Endothelial cell of umbilical vein (primary cell): Measurements from ENCODE around the gene ETV6. TPM values are rescaled to one million over a fixed set of nuclear protein-coding genes. Genes with fewer than 3 reads are reported as not detected.

Experiments used
- BruUV-seq: library from RNA; stranded (reverse); fragments of 400-500 nt; replicated peaks from 2 replicates; lab custom pipeline; 2021; lab: Mats Ljungman, UMichigan
- CTCF ChIA-PET: fragments of 300-600, 350-600 bp; sonication (Branson Sonifier 250); formaldehyde crosslinking; loops from one replicate; lab custom pipeline; 2021; ENCODE audit warnings: antibody characterized with exemption, inconsistent platforms; lab: Charles Lee
- POLR2A ChIA-PET: fragments of 300-600, 350-600 bp; sonication (Branson Sonifier 250); formaldehyde crosslinking; loops from one replicate; lab custom pipeline; 2021; ENCODE audit warnings: antibody characterized with exemption, inconsistent platforms; lab: Charles Lee
- DNase-seq: peaks from one replicate; pipeline ENCODE4 v3.0.0-alpha.2; 2011; ENCODE audit warnings: low read depth, low spot score
- FAIRE-seq: peaks from 2 replicates; lab custom pipeline; 2011; peaks lifted over from hg19 to GRCh38; lab: Jason Lieb, UNC
- H2AFZ ChIP-seq: 2 replicates; pipeline ENCODE4 v1.6.0; 2012; ENCODE audit warnings: low read depth, low read length, control low read depth, inconsistent platforms
- H3K27ac ChIP-seq: 2 replicates; pipeline ENCODE4 v1.5.1; 2011; ENCODE audit warnings: low read depth, mild to moderate bottlenecking, control low read depth, low read length, moderate library complexity; ENCODE audit not compliant: insufficient read depth
- H3K27me3 ChIP-seq, 2 experiments: 2 replicates each; pipeline versions ENCODE4 v1.6.0 to v1.6.1; 2011; ENCODE audit warnings: low read length in 2 of 2, mixed read lengths in 1 of 2; ENCODE audit not compliant: control insufficient read depth in 2 of 2, insufficient read depth in 2 of 2
- H3K36me3 ChIP-seq, 2 experiments: 2 replicates in 1 of 2; 3 replicates in 1 of 2; pipeline ENCODE4 v1.5.1; 2011; ENCODE audit warnings: low read length in 2 of 2, mild to moderate bottlenecking in 1 of 2, moderate library complexity in 1 of 2; ENCODE audit not compliant: control insufficient read depth in 2 of 2, insufficient read depth in 2 of 2; ENCODE audit errors: extremely low read depth in 1 of 2
- H3K4me1 ChIP-seq: 3 replicates; pipeline ENCODE4 v1.5.1; 2011; ENCODE audit warnings: mild to moderate bottlenecking, low read length; ENCODE audit not compliant: control insufficient read depth, insufficient read depth; ENCODE audit errors: extremely low read depth
- H3K4me2 ChIP-seq: 2 replicates; pipeline ENCODE4 v1.6.1; 2011; ENCODE audit warnings: low read length, control low read depth, mixed read lengths; ENCODE audit not compliant: insufficient read depth
- H3K4me3 ChIP-seq, 3 experiments: fragments of 200-600 bp in 1 of 3; sonication (generic), shearing (Covaris generic) in 1 of 3; replicated peaks in 1 of 3; 2 replicates each; pipeline ENCODE4 v1.5.1; 2011 to 2016; ENCODE audit warnings: control low read depth in 3 of 3, low read length in 3 of 3, mild to moderate bottlenecking in 2 of 3, inconsistent platforms in 1 of 3, low read depth in 1 of 3, moderate library complexity in 1 of 3; ENCODE audit not compliant: insufficient read depth in 1 of 3
- H3K79me2 ChIP-seq: 2 replicates; pipeline ENCODE4 v1.6.0; 2012; ENCODE audit warnings: low read length, inconsistent platforms; ENCODE audit not compliant: control insufficient read depth, insufficient read depth
- H3K9ac ChIP-seq: replicated peaks from 2 replicates; pipeline ENCODE3; 2011; ENCODE audit warnings: low read length, control low read depth; ENCODE audit not compliant: insufficient read depth; ENCODE audit errors: extremely low read depth
- H3K9me1 ChIP-seq: replicated peaks from 3 replicates; pipeline ENCODE4 v1.6.0; 2011; ENCODE audit warnings: mild to moderate bottlenecking, low read length; ENCODE audit not compliant: control insufficient read depth, insufficient read depth; ENCODE audit errors: extremely low read depth
- H3K9me3 ChIP-seq: replicated peaks from 2 replicates; pipeline ENCODE4 v1.5.1; 2012; ENCODE audit warnings: low read length, inconsistent platforms; ENCODE audit not compliant: control insufficient read depth, insufficient read depth
- H4K20me1 ChIP-seq: replicated peaks from 2 replicates; pipeline ENCODE3; 2011; ENCODE audit warnings: mild to moderate bottlenecking, low read length; ENCODE audit not compliant: control insufficient read depth, insufficient read depth; ENCODE audit errors: extremely low read depth
- CTCF ChIP-seq, 2 donors: IDR thresholded peaks; 1 replicate in 1 of 2; 2 replicates in 1 of 2; pipeline ENCODE4 v1.5.1; 2011; ENCODE audit warnings: low read length in 2 of 2, mild to moderate bottlenecking in 2 of 2, moderate library complexity in 2 of 2, control low read depth in 1 of 2, inconsistent platforms in 1 of 2, low read depth in 1 of 2; ENCODE audit not compliant: insufficient read depth in 1 of 2; ENCODE audit errors: extremely low read depth in 1 of 2
- EZH2 ChIP-seq: IDR thresholded peaks from 2 replicates; pipeline ENCODE4 v1.6.1; 2012; ENCODE audit warnings: borderline replicate concordance, low read depth, mild to moderate bottlenecking, moderate library complexity, low read length, inconsistent platforms; ENCODE audit not compliant: severe bottlenecking
- FOS ChIP-seq: IDR thresholded peaks from 2 replicates; pipeline ENCODE4 v1.6.1; 2011; ENCODE audit warnings: mild to moderate bottlenecking, low read length, moderate library complexity, borderline replicate concordance; ENCODE audit not compliant: insufficient read depth
- GATA2 ChIP-seq: IDR thresholded peaks from 2 replicates; pipeline ENCODE4 v1.7.0; 2011; ENCODE audit warnings: low read depth, mild to moderate bottlenecking, moderate library complexity, mixed read lengths, low read length; ENCODE audit not compliant: insufficient read length, insufficient read depth
- JUN ChIP-seq: IDR thresholded peaks from 2 replicates; pipeline ENCODE4 v1.6.1; 2011; ENCODE audit warnings: borderline replicate concordance, low read depth; ENCODE audit not compliant: insufficient read length, insufficient read depth
- MAX ChIP-seq: IDR thresholded peaks from 2 replicates; pipeline ENCODE4 v1.6.1; 2011; ENCODE audit not compliant: insufficient read depth, insufficient read length
- MYC ChIP-seq: IDR thresholded peaks from one replicate; pipeline ENCODE4 v1.6.1; 2011; ENCODE audit warnings: mild to moderate bottlenecking, low read depth, low read length
- POLR2A ChIP-seq: IDR thresholded peaks from 2 replicates; pipeline ENCODE4 v1.6.1; 2012; ENCODE audit warnings: low read depth, mild to moderate bottlenecking, control low read depth, low read length
- POLR2AphosphoS5 ChIP-seq: IDR thresholded peaks from 2 replicates; pipeline ENCODE4 v1.6.1; 2012; ENCODE audit warnings: low read depth, mild to moderate bottlenecking, control low read depth, low read length, moderate library complexity; ENCODE audit not compliant: insufficient read depth
- dilution Hi-C: fragments of 300-500 bp; cut with MboI; formaldehyde crosslinking; loops from one replicate; pipeline ENCODE4 v1.15.0; 2019; ENCODE audit warnings: low sequenced_read_pairs; ENCODE audit not compliant: extremely low pct_ligation_motif_present
- intact Hi-C: fragments of 100-400 bp; cut with micrococcal nuclease; formaldehyde crosslinking; loops from one replicate; pipeline ENCODE4 v1.10.0; 2022
- polyA plus RNA-seq, 4 experiments: library from polyadenylated mRNA; depleted of rRNA in 3 of 4; stranded (reverse) in 3 of 4; unstranded in 1 of 4; fragments of >200 nt; gene quantifications; 2 replicates each; pipeline versions ENCODE4 v1.2.1 to v1.2.3, GENCODE V29; 2011 to 2012; ENCODE audit warnings: missing spikeins in 1 of 4
- total RNA-seq: library from RNA; stranded (reverse); gene quantifications from 2 replicates; pipeline ENCODE4 v1.2.3, GENCODE V29; 2021

The ETV6 gene
- total and polyA plus RNA-seq, 2 donors (not counting 3 experiments of a cell fraction or from before 2014, with no cell fraction given): 15.9 to 57.1 TPM

- no peaks in the 10 kb centered on the region for H4K20me1 ChIP-seq
- no peak overlapping the region for H3K27ac ChIP-seq
- H3K4me3 ChIP-seq: no peak overlapping the region
- peaks cover 0 to 3% of the 10 kb centered on the region in 2 experiments for H3K36me3 ChIP-seq
- no peak for DNase-seq
- H3K9ac ChIP-seq: no peak overlapping the region
- dilution Hi-C loops: no loop called here
- peaks cover 51% of the 10 kb centered on the region for H3K79me2 ChIP-seq
- intact Hi-C loops: loop anchor here (5.0 kb wide), 1 partner anchor 134 kb away; no protein-coding TSS in a partner anchor
- ChIA-PET POLR2A (interaction anchor here (0.5 kb wide), 1 partner anchor 30 kb away, joined by 9 read pairs; no protein-coding TSS in a partner anchor), CTCF (interaction anchor here (0.7 to 1.4 kb wide), 6 partner anchors 15 to 168 kb away, joined by 3 to 5 read pairs (median 3); no protein-coding TSS in a partner anchor)
- H2AFZ ChIP-seq: no peak overlapping the region
- FAIRE-seq: no peak
- no peak overlapping the region for H3K4me2 ChIP-seq
- no peaks in the 10 kb centered on the region for H3K27me3 ChIP-seq
- no peaks in the 10 kb centered on the region for H3K9me1 ChIP-seq
- no peaks in the 10 kb centered on the region for H3K9me3 ChIP-seq
- TF ChIP-seq CTCF (IDR thresholded peaks at IDR 0.05; ENCODE audit: extremely low read depth in 1 of 2, insufficient read depth in 1 of 2, low read depth in 1 of 2, low read length in 2 of 2) (no peak), JUN (no peak), GATA2 (no peak), FOS (no peak), POLR2A (no peak), EZH2 (no peak), MYC (no peak), POLR2AphosphoS5 (no peak), MAX (no peak)
- no TSS peak for BruUV-seq
- H3K4me1 ChIP-seq: peaks cover 31% of the 10 kb centered on the region
These were observed 98.5 kb downstream of the ETV6 start for GRCh38 chr12:11747969-11748368.
